HepG2 (cell line): ENCODE data around the gene SRRT. TPM values are rescaled to one million over a fixed set of nuclear protein-coding genes. Genes with fewer than 3 reads are reported as not detected.

Source experiments
- AFF4 ChIP-seq: sonication (generic); formaldehyde crosslinking; IDR thresholded peaks from 2 replicates; pipeline ENCODE4 v1.4.0; 2020; ENCODE audit warnings: missing genetic modification reagents
- BRF2 ChIP-seq: sonication (generic); formaldehyde crosslinking; IDR thresholded peaks from 2 replicates; pipeline ENCODE4 v1.8.1; 2022; ENCODE audit warnings: mild to moderate bottlenecking, missing genetic modification reagents
- DZIP1 ChIP-seq: sonication (generic); formaldehyde crosslinking; IDR thresholded peaks from 2 replicates; pipeline ENCODE4 v1.5.0; 2020; ENCODE audit warnings: mild to moderate bottlenecking, missing genetic modification reagents
- HNF4G ChIP-seq, 2 experiments: sonication (generic) in 1 of 2; formaldehyde crosslinking in 1 of 2; IDR thresholded peaks; 2 replicates each; pipeline versions ENCODE4 v1.4.0 to v1.6.1; 2011 to 2020; ENCODE audit warnings: borderline replicate concordance in 2 of 2, low read depth in 2 of 2, mild to moderate bottlenecking in 2 of 2, low read length in 1 of 2, missing genetic modification reagents in 1 of 2, moderate library complexity in 1 of 2
- KDM5A ChIP-seq: fragments of 200-600 bp; sonication (generic); IDR thresholded peaks from 2 replicates; pipeline ENCODE4 v1.7.0; 2018; ENCODE audit warnings: antibody characterized with exemption, mild to moderate bottlenecking, low read length, borderline replicate concordance
- MAFG ChIP-seq: sonication (generic); formaldehyde crosslinking; IDR thresholded peaks from 2 replicates; pipeline ENCODE4 v1.5.1; 2020; ENCODE audit warnings: mild to moderate bottlenecking, missing genetic modification reagents
- MTA1 ChIP-seq: sonication (generic); formaldehyde crosslinking; IDR thresholded peaks from 2 replicates; pipeline ENCODE4 v1.4.0; 2020; ENCODE audit warnings: missing genetic modification reagents, mild to moderate bottlenecking, borderline replicate concordance
- SATB2 ChIP-seq: sonication (generic); formaldehyde crosslinking; IDR thresholded peaks from 2 replicates; pipeline ENCODE4 v1.5.0; 2020; ENCODE audit warnings: missing genetic modification reagents
- SIN3B ChIP-seq: fragments of 150-350 bp; IDR thresholded peaks from 2 replicates; pipeline ENCODE4 v1.6.1; 2014; ENCODE audit warnings: low read length
- THYN1 ChIP-seq: sonication (generic); formaldehyde crosslinking; IDR thresholded peaks from 2 replicates; pipeline ENCODE4 v1.8.1; 2023; ENCODE audit warnings: low read depth, mild to moderate bottlenecking, moderate library complexity, missing genetic modification reagents, borderline replicate concordance
- ZBTB14 ChIP-seq: sonication (generic); formaldehyde crosslinking; IDR thresholded peaks from 2 replicates; pipeline ENCODE4 v1.4.0; 2020; ENCODE audit warnings: missing genetic modification reagents
- ZFP36L2 ChIP-seq: sonication (generic); formaldehyde crosslinking; IDR thresholded peaks from 2 replicates; pipeline ENCODE4 v1.4.0; 2020; ENCODE audit warnings: missing genetic modification reagents
- ZNF281 ChIP-seq: sonication (generic); formaldehyde crosslinking; IDR thresholded peaks from 2 replicates; pipeline ENCODE4 v1.4.0; 2020; ENCODE audit warnings: missing genetic modification reagents, borderline replicate concordance
- ZNF550 ChIP-seq: sonication (generic); formaldehyde crosslinking; IDR thresholded peaks from 2 replicates; pipeline ENCODE4 v1.4.0; 2020; ENCODE audit warnings: mild to moderate bottlenecking, missing genetic modification reagents, borderline replicate concordance
- ZNF782 ChIP-seq: sonication (generic); formaldehyde crosslinking; IDR thresholded peaks from 2 replicates; pipeline ENCODE4 v1.4.0; 2020; ENCODE audit warnings: missing genetic modification reagents, mild to moderate bottlenecking, borderline replicate concordance
- polyA plus RNA-seq, 8 experiments: library from polyadenylated mRNA; depleted of rRNA in 3 of 8; stranded (reverse) in 7 of 8; unstranded in 1 of 8; fragments of >200 nt; fragmentation: Illumina TruSeq in 4 of 8; extraction: Trizol in 4 of 8; gene quantifications; 2 replicates each; pipeline versions ENCODE4 v1.2.1 to v1.2.3, GENCODE V29; 2011 to 2016; ENCODE audit warnings: low read depth in 4 of 8, missing spikeins in 1 of 8, mixed read lengths in 1 of 8; ENCODE audit not compliant: insufficient read depth in 1 of 8
- total RNA-seq, 5 experiments: library from RNA; depleted of rRNA; stranded (reverse); fragments of >200 nt; fragmentation: Illumina TruSeq; extraction: Trizol; gene quantifications; 2 replicates each; pipeline ENCODE4 v1.2.3, GENCODE V29; 2016; ENCODE audit warnings: low read depth in 1 of 5

The SRRT gene
- total and polyA plus RNA-seq, 2 of the 13 experiments (the other 11 are each of a cell fraction or from before 2014, with no cell fraction given) = 26.2 to 106 TPM

- TF ChIP-seq ZBTB14 (CRISPR knock-in tag) (peak; percentile 38; the same call in 1 of the 2 replicates), HNF4G (IDR thresholded peaks at IDR 0.05; ENCODE audit: borderline replicate concordance, low read depth, low read length) (no peak; the same call in 1 of the 2 replicates), HNF4G (CRISPR knock-in tag; IDR thresholded peaks at IDR 0.05; ENCODE audit: borderline replicate concordance, low read depth) (peak; percentile 43; the same call in 1 of the 2 replicates), MTA1 (peak; percentile 54; the same call in 1 of the 2 replicates), BRF2 (CRISPR knock-in tag) (peak; percentile 93; the same call in 1 of the 2 replicates), AFF4 (CRISPR knock-in tag) (0 out of 2 replicates have a peak, but pooled peaks have one; percentile 6), ZNF281 (peak; percentile 54; the same call in 1 of the 2 replicates), ZFP36L2 (CRISPR knock-in tag) (no peak), ZNF550 (no peak), SIN3B (peak; percentile 51), KDM5A (peak; percentile 81; the same call in 1 of the 2 replicates), SATB2 (CRISPR knock-in tag) (no peak), DZIP1 (peak; percentile 59; the same call in 1 of the 2 replicates), THYN1 (CRISPR knock-in tag) (no peak), ZNF782 (CRISPR knock-in tag) (peak; percentile 81; the same call in 1 of the 2 replicates), MAFG (no peak)
Measured at GRCh38 chr7:100874577-100875355, at the start of gene SRRT (continued).
